ENCODE data around the gene GAPVD1. TPM values are rescaled to one million over a fixed set of nuclear protein-coding genes. Genes with fewer than 3 reads are reported as not detected.
"Not testable (repeated sequence)": the region's sequence is repeated elsewhere in the genome, so short reads cannot be mapped to it uniquely, and the experiment has no call there.

Gene GAPVD1
- total RNA-seq, 2 experiments from 2014 or later: 74.1 to 82.2 TPM

GRCh38 chr9:125233678-125234077 lies 27.9 kb upstream of the GAPVD1 start:
- H3K9me3 ChIP-seq (ENCODE audit: control insufficient read depth in 1 of 2, insufficient read depth in 1 of 2, low read length in 2 of 2): no peaks in the 10 kb centered on the region
- ChIA-PET POLR2A (no interaction called here), CTCF (no interaction called here)
- H3K4me1 ChIP-seq (ENCODE audit: insufficient read depth, low read length): peaks cover 16% of the 10 kb centered on the region
- ATAC-seq (ENCODE audit: poor library complexity) (no peak), DNase-seq (peak in 1 of 14 experiments; percentile 10)
- no peak overlapping the region for H3K4me3 ChIP-seq (ENCODE audit: low read length)
- Mint-ChIP-seq H3K36me3 (ENCODE audit: low read depth) (peaks cover 69% of the 10 kb centered on the region), H3K4me1 (ENCODE audit: low read depth) (peaks cover 41% of the 10 kb centered on the region), H3K4me3 (no peak overlapping the region), H3K9me3 (no peaks in the 10 kb centered on the region), H3K27me3 (no peaks in the 10 kb centered on the region), H3K27ac (peak overlapping the region; percentile 32)
- peaks cover 61% of the 10 kb centered on the region for H3K36me3 ChIP-seq (ENCODE audit: insufficient read depth, low read length)
- no peak for TF ChIP-seq CTCF (IDR thresholded peaks at IDR 0.05)
- intact Hi-C loops (cut with DNase I, micrococcal nuclease): no loop called here
- H3K27me3 ChIP-seq (ENCODE audit: control insufficient read depth in 1 of 2, insufficient read depth in 2 of 2, low read length in 2 of 2): no peaks in the 10 kb centered on the region
- H3K27ac ChIP-seq (ENCODE audit: low read depth in 1 of 2, low read length in 2 of 2): no peak overlapping the region

GRCh38 chr9:125234099-125234498 lies 27.5 kb upstream of the GAPVD1 start:
- Histone ChIP-seq H3K4me1 (ENCODE audit: insufficient read depth, low read length) (peaks cover 20% of the 10 kb centered on the region), H3K36me3 (ENCODE audit: insufficient read depth, low read length) (peaks cover 65% of the 10 kb centered on the region)
- Mint-ChIP-seq H3K36me3 (ENCODE audit: low read depth) (peaks cover 74% of the 10 kb centered on the region), H3K4me1 (ENCODE audit: low read depth) (peaks cover 45% of the 10 kb centered on the region)
- H3K4me3 Mint-ChIP-seq; CTCF ChIA-PET; DNase-seq; H3K27me3 ChIP-seq (ENCODE audit: control insufficient read depth in 1 of 2, insufficient read depth in 2 of 2, low read length in 2 of 2); H3K27ac Mint-ChIP-seq; H3K4me3 ChIP-seq (ENCODE audit: low read length); H3K9me3 Mint-ChIP-seq; H3K27ac ChIP-seq (ENCODE audit: low read depth in 1 of 2, low read length in 2 of 2); H3K27me3 Mint-ChIP-seq; intact Hi-C loops (cut with DNase I, micrococcal nuclease); H3K9me3 ChIP-seq (ENCODE audit: control insufficient read depth in 1 of 2, insufficient read depth in 1 of 2, low read length in 2 of 2); POLR2A ChIA-PET; ATAC-seq (ENCODE audit: poor library complexity): not testable (repeated sequence)

- Histone ChIP-seq H3K27me3 (ENCODE audit: control insufficient read depth in 1 of 2, insufficient read depth in 2 of 2, low read length in 2 of 2) (no peaks in the 10 kb centered on the region), H3K36me3 (ENCODE audit: insufficient read depth, low read length) (peaks cover 68% of the 10 kb centered on the region), H3K9me3 (ENCODE audit: control insufficient read depth in 1 of 2, insufficient read depth in 1 of 2, low read length in 2 of 2) (no peaks in the 10 kb centered on the region), H3K4me1 (ENCODE audit: insufficient read depth, low read length) (peaks cover 27% of the 10 kb centered on the region), H3K27ac (ENCODE audit: low read depth in 1 of 2, low read length in 2 of 2) (no peak overlapping the region), H3K4me3 (ENCODE audit: low read length) (no peak overlapping the region)
- peaks cover 56% of the 10 kb centered on the region for H3K4me1 Mint-ChIP-seq (ENCODE audit: low read depth)
- POLR2A ChIA-PET: interaction anchor here (0.6 to 1.0 kb wide), 3 partner anchors 33 to 639 kb away, joined by 3 read pairs; no protein-coding TSS in a partner anchor
- DNase-seq: no peak
- H3K36me3 Mint-ChIP-seq (ENCODE audit: low read depth): peaks cover 81% of the 10 kb centered on the region
- ATAC-seq (ENCODE audit: poor library complexity): no peak
- H3K27ac Mint-ChIP-seq: peak overlapping the region; percentile 72
- H3K27me3 Mint-ChIP-seq: no peaks in the 10 kb centered on the region
- intact Hi-C loops (cut with DNase I, micrococcal nuclease): no loop called here
- H3K4me3 Mint-ChIP-seq: peak overlapping the region; percentile 34
- TF ChIP-seq CTCF (IDR thresholded peaks at IDR 0.05): no peak
- CTCF ChIA-PET: interaction anchor here (0.8 kb wide), 1 partner anchor 20 kb away, joined by 3 read pairs; no protein-coding TSS in a partner anchor
- no peaks in the 10 kb centered on the region for H3K9me3 Mint-ChIP-seq
These were observed 25.7 kb upstream of the GAPVD1 start for GRCh38 chr9:125235804-125236519.

GRCh38 chr9:125236520-125237159 lies 25.0 kb upstream of the GAPVD1 start:
- H3K9me3 Mint-ChIP-seq; ATAC-seq (ENCODE audit: poor library complexity); DNase-seq; intact Hi-C loops (cut with DNase I, micrococcal nuclease); H3K27ac ChIP-seq (ENCODE audit: low read depth in 1 of 2, low read length in 2 of 2); H3K4me3 ChIP-seq (ENCODE audit: low read length); H3K27me3 ChIP-seq (ENCODE audit: control insufficient read depth in 1 of 2, insufficient read depth in 2 of 2, low read length in 2 of 2); H3K9me3 ChIP-seq (ENCODE audit: control insufficient read depth in 1 of 2, insufficient read depth in 1 of 2, low read length in 2 of 2); H3K27me3 Mint-ChIP-seq: not testable (repeated sequence)
- Mint-ChIP-seq H3K27ac (peak overlapping the region; percentile 98), H3K36me3 (ENCODE audit: low read depth) (peaks cover 88% of the 10 kb centered on the region), H3K4me1 (ENCODE audit: low read depth) (peaks cover 63% of the 10 kb centered on the region), H3K4me3 (peak overlapping the region; percentile 25)
- peaks cover 28% of the 10 kb centered on the region for H3K4me1 ChIP-seq (ENCODE audit: insufficient read depth, low read length)
- peaks cover 64% of the 10 kb centered on the region for H3K36me3 ChIP-seq (ENCODE audit: insufficient read depth, low read length)
- ChIA-PET CTCF (interaction anchor here (0.6 kb wide), 1 partner anchor 54 kb away, joined by 3 read pairs; no protein-coding TSS in a partner anchor), POLR2A (interaction anchor here (0.6 to 2.7 kb wide), 2 partner anchors 42 to 638 kb away, joined by 3 to 13 read pairs; no protein-coding TSS in a partner anchor)

Data from CD4-positive, alpha-beta T cell (primary cell).